ENCODE measurements around the gene PTOV1.
"Not testable (repeated sequence)": the region's sequence is repeated elsewhere in the genome, so short reads cannot be mapped to it uniquely, and the experiment has no call there.

PTOV1 gene

DNA sequence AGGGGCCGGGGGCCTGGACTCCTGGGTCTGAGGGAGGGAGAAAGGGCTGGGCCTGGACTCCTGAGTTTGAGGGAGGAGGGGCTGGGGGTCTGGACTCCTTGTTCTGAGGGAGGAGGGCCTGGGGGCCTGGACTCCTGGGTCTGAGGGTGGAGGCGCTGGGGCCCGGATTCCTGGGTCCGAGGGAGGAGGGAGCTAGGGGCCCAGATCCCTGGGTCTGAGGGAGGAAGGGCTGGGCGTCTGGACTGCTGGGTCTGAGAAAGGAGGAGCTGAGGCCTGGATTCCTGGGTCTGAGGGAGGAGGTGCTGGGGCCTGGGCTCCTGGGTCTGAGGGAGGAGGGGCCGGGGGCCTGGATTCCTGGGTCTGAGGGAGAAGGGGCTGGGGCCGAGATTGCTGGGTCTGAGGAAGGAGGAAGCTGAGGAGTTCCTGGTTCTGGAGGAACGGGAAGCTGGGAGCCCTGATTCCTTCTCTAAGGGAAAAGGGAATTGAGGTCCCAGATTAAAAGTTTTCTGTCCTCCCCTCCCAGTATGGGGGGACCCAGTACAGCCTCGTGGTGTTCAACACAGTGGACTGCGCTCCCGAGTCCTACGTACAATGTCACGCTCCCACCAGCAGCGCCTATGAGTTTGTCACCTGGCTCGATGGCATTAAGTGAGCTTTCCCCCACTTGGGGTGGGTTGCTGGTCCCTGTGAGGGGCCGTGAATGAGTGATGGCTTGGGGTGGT, 32.1 kb upstream of the PTOV1 start:
- DNase-seq: no peak

DNA sequence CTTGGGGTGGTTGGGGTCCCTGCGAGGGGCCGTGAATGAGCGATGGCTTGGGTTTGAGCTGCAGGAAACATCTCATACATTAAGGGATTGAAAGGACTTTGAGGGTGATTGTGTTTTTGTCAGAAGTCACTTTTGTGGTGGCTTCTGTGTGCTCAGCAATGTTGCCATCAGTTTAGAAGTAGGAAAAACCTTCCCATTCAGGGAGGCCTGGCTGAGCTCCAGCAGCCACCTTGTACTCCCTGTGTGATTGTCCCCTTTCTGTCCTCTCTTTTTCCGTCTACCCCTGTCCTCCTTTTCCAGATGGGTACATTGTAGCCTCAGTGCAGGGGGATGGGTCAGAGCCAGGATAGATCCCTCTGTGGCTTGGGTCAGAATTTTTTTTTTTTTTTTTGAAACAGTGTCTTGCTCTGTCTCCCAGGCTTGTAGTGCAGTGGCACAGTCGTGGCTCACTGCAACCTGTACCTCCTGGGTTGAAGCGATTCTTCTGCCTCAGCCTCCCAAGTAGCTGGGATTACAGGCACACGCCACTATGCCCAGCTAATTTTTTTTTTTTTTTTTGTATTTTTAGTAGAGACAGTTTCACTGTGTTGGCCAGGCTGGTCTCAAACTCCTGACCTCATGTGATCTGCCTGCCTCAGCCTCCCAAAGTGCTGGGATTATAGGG, 31.4 kb upstream of the PTOV1 start:
- DNase-seq: not testable (repeated sequence)

DNA sequence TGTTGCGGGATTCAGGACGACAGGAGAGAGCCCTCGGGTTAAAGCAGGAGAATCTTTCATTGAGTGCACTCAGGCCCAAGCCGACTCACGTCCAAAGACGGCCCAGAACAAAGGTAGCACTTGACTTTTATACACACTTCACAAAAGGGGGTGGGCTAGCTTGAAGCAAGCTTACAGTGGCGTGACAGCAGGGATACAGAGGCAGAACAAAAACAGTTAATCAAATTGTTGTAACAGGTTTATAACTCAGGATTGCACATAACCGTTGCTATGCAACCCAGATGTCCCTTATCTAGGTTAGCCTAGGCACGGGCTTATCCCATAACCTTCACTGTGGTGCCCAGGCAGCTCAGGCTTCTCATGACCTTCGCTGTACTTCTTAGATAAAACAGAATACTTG, 30.8 kb upstream of the PTOV1 start:
- DNase-seq: no peak

DNA sequence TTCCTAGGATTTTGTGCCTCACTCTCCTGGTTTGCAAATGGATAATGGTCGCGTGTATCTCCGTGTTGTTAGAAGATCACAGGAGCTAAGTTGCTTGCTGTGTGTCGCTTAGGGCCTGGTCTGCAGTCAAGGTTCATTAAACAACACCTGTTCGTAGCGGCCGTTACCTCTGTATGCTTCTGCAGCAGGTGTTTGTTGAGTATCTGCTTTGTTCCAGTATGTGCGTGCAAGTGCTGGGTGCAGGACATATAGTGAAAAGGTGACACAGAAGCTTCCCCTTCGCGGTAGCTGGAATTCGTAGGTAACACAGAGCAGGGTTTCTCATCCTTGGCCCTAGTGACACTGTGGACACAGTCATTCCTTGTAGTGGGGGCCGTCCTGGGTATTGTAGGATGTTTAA, 27.5 kb upstream of the PTOV1 start:
- no peak for DNase-seq

DNA sequence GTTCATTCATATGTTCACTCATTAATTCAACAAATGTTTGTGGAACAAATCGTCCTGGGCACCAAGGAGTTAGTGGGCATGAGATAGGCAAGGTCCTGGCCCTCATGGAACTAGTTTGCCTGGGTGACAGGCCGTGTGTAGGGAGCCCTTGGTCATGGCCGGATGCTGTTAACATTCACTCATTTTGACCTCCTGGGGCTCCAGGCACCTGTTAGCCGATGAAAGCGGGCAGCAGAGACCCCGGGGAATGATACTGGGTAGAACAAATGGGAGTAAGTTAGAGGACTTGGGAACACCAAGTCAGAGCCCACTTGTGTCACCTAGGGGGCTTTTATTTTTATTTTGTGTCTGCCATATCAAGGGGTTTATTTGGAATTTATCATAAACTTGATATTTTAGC, 26.3 kb upstream of the PTOV1 start:
- DNase-seq: no peak

DNA sequence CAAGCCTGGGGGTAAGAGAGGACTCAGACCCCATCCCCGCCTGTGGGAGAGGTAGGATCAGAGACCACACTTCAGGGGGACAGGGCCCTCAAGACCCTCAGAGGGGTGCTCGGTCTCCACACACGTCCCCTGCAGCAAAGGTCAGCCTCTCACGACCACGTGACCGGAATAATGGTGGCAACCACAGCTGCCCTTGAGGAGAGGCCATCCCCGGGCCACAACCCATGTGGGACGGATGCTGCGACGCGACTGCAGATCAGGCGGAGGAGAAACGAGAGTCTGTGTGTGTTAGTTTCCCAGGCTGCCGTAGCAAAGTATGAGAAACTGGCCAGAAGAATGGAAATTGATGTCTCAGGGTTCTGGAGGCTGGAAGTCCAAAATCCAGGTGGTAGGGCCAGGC, 23.9 kb upstream of the PTOV1 start:
- no peak for DNase-seq

DNA sequence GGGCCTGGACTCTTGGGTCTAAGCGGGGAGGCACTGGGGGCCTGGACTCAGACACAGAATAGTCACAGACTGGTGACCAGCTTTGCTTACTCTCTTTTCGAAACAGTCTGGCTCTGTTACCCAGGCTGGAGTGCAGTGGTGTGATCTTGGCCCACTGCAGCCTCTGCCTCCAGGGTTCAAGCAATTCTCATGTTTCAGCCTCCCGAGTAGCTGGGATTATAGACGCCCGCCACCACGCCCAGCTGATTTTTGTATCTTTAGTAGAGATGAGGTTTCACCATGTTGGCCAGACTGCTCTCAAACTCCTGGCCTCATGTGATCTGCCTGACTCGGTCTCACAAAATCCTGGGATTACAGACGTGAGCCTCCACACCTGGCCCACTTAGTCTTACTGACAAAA, 21.8 kb upstream of the PTOV1 start:
- DNase-seq: no peak

DNA sequence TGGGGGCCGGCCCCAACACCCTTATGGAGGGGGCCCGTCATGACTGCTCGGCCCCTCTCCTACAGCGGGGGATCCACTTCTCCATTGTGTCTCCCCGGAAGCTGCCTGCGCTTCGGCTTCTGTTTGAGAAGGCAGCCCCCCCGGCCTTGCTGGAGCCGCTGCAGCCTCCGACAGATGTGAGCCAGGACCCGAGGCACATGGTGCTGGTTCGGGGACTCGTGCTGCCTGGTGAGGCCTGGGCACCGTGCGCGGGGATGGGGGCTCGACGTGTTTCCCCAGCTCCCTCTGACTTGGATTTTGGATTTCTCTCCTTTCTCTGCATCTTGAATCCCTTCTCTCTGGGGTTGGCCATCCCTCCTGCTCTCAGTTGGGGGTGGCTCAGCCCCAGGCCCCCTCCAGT, 21.2 kb upstream of the PTOV1 start:
- DNase-seq: no peak

DNA sequence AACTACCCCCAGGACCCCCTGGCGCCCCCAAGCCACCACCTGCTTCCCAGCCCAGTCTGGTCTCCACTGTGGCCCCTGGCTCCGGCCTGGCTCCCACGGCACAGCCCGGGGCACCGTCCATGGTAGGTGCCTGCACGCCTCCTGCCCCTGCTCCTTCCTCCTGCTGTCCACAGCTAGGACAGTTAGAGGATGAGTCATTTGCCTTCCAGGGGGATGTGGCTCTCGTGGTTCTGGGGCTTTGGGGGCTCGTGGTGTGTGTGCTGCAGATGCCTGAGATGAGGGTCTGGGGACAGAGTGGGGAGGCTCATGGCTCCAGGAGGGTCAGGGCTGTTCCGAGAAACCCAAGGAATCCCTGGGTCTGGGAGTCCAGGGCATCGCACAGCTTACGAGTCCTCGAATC, 20.2 kb upstream of the PTOV1 start:
- no peak for DNase-seq

DNA sequence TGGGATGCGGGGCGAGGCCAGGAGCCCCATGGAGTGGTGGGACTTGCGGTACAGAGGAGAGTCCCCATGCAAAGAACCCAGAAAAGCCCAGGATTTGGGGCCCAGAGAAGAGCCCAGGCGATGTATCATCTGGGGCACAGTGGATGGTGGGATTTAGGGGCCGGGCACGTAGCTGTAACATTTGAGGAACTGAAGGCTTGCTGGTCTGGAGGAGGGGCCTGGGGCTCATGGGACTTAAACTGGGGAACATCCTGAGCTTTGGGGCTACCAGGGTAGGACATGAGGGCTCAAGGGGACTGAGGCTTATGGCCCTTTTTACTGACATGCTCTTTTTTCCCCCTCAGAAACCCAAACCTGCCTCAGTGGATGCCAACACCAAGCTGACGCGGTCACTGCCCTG, 19.4 kb upstream of the PTOV1 start:
- DNase-seq: no peak

DNA sequence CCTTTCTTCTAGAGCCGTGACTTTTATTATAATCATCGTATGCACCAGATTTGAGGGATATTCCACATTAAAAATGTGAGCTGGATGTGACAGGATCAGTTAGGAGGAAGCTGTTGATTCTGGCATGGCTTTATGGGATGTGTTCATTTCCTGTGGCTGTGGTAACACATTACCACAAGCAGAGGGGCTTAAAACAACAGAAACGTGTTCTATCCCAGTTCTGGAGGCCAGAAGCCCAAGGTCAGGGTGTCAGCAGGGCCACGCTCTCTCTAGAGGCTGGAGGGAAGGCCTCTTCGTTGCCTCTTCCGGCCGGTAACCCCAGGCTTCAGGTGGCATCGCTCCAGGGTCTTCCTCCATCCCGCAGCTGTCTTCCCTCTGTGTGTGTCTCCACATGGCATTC, 18.4 kb upstream of the PTOV1 start:
- no peak for DNase-seq

DNA sequence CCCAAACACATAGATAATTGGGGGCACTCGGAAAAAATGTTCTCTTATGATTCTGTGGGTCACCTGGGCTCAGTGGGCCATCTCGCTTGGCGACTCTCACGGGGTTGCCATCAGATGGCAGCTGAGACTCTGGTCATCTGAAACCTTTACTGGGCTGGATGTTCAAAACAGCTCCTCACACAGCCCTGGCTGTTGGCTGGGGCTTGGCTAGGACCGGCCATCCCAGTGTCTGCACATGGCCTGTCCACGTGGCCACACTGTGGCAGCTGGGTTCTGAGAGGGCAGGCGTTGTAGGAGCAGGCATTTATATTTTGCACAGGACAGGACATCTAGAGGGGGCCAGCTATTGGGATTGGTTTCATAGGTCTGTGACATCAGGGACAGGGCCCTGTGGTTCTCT, 17.4 kb upstream of the PTOV1 start:
- DNase-seq: no peak

DNA sequence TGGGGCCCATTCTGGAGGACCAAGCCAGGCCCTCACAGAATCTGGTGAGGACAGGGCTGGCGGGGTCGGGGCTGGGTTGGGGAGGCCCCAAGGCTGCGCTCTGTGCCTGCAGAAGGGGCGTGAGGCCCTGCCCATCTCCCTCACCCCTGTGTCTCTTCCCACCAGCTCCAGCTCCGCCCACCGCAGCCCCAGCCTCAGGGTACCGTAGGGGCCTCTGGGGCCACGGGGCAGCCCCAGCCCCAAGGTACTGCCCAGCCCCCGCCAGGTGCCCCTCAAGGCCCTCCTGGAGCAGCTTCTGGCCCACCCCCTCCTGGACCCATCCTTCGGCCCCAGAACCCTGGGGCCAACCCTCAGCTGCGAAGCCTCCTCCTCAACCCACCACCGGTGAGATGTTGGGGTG, 15.4 kb upstream of the PTOV1 start:
- DNase-seq: no peak

DNA sequence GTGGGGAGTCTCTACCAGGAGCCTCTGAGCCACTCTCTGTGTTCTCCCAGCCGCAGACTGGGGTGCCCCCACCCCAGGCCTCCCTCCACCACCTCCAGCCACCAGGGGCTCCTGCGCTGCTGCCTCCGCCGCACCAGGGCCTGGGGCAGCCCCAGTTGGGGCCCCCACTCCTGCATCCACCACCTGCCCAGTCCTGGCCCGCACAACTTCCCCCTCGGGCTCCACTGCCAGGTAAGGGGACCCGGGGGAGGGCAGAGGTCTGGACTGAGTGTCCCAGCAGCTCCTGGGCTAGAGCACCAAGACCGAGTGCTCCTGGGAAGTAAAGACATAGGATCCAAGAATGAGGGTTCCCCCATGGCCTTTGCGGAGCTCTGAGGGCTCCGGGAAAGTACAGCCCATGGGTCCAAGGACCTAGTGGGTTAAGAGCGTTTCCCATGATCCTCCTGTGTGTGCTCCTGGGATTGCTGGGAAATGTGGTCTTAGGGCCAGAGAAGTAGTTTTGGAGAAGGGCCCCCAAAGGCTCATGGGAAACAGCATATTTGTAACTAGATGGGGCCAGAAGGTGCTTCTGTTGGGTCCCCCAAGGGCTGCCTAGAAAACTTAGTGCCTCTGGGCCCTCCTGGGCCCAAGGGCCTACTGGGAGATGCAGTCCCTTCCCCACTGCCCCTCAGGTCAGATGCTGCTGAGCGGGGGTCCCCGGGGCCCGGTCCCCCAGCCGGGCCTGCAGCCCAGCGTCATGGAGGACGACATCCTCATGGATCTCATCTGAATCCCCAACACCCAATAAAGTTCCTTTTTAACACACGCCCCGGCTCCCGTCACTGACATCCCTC, 14.6 kb upstream of the PTOV1 start:
- no peak for DNase-seq

DNA sequence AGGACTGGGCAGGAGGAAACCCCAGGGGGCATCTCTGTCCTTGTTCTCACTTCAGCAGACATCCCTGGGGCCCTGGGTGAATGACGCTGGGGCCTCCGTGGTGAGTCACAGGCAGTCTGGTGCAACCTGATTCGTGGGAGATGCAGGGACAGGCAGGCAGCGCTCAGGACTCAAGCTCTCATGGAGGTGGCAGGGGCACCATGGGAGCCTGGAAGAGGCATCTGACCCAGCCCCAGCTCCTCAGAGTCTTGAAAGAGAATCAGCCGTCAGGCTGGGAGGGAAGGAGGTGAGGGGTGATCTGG, 14.0 kb upstream of the PTOV1 start:
- DNase-seq: no peak

DNA sequence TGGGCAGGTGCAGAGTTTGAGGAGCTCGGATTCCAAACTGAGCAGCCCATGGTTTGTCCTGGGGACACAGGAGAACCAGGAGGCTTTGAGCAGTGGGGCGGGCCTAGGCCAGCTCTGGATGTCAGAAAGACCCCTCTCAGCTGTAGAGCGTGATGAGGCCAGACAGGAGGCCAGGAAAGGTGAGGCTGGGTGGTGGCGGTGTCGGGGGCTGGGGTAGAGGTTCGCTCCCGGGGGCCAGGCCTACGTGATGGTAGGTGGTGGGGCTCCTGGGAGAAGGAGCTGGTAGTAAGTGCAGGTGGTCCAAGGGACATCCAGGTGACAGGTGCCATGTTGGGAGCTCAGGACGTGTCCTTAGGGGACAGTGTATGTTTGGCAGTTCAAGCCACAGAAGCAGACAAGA, 13.5 kb upstream of the PTOV1 start:
- no peak for DNase-seq

DNA sequence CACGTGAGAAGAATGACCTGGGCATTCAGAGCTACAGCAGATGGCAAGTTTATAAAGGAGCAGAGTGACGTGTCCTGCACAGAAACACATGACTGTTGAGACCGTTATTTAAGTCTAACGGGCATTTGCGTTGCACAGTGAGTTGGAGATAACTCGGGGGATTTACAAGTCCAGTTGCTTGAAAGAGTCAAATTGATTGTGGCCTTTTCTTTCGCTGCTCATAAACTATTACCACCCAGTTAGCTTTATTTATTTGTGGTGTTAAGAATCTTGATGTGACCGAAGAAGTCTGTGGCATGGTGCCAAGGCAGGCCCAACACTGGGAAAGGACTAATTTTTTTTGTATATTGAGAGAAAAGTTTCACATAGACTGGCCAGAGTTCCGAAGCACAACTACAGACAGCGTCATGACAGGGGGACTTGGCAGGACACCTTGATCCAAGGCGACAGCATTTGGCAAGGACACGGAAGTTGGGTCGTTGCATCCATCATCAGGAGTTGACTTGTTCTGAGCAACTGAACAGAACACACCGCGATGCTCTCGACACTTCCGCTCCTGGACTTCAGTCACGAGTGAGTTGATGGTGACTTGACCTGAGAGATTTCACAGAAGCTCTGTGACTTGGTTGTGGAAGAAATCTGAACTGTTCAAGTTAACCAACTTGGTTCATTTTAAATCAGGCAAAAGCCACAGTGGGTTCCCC, 11.9 kb upstream of the PTOV1 start:
- no peak for DNase-seq

DNA sequence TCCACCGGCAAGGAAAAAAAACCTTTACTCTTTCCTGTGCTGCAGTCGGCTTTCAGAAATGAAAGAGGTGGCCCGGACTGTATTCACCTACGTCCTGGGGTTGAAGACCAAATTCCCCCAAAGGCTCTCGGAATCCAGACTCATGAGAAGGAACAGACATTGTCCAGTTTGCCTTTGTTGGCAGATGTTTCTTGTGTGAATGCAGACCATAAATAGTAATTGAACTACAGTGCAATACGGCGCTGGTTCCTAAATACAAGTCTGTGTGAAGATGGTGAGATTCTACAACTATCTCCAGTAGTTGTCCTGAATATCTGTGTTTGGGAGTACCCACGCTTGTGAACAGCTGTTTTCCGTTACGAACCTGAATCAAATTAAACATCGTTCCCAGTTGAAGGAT, 11.2 kb upstream of the PTOV1 start:
- no peak for DNase-seq

DNA sequence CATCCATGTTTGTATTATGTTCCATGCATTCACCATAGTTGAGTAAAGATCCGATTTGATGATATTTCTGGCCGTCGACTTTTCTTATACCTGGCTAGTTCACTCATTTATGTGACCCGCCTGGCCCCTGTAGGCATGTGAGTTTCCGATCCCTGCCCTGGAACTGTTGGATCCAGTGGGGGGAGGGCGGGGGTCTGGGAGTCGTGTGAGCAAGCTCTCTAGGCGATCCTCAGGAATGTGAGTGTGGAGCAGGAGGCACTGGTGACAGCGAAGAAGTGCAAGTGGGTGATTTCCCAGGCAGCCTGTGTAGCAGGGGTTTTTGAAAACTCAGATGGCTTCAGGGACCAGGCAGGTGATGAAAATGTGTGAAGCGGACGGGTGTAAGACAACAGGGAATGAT, 10.6 kb upstream of the PTOV1 start:
- no peak for DNase-seq

DNA sequence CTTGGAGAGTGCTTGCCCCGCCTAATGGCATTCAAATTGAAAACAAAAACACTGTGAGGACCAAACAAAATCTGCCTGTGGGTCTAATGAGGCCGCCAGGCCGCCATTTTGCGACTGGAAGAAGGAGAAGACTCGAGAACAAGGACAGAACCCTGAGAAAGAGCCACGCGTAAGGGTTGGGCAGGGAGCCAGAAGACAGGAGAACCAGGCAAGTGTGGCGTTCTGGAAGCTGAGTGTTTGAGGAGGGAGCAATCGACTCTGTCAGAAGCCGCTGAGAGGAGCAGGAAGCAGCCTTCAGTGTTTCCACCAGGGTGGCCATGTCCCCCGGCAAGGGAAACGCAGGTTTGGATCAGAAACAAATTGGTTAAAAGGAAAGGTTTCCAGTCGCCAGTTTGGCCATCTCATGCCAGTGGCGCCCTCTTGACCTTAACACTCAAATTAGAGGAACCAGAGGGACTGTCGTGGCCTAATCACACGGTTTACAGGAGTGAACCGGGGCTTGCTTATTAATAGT, 10.2 kb upstream of the PTOV1 start:
- no peak for DNase-seq

DNA sequence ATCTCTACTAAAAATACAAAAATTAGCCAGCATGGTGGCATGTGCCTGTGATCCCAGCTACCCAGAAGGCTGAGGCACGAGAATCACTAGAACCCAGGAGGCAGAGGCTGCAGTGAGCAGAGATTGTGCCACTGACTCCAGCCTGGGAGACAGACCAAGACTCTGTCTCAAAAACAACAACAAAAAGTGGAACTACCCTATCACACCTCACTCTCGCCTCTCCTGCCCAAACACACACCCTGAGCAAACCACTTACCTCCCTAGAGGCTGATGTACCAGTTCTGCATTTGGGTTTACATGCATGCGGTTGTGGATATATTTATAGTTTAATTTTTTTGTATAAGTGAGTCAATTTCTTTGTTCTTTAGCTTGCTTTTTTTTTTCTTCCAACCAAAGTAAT, 7.7 kb upstream of the PTOV1 start:
- no peak for DNase-seq

DNA sequence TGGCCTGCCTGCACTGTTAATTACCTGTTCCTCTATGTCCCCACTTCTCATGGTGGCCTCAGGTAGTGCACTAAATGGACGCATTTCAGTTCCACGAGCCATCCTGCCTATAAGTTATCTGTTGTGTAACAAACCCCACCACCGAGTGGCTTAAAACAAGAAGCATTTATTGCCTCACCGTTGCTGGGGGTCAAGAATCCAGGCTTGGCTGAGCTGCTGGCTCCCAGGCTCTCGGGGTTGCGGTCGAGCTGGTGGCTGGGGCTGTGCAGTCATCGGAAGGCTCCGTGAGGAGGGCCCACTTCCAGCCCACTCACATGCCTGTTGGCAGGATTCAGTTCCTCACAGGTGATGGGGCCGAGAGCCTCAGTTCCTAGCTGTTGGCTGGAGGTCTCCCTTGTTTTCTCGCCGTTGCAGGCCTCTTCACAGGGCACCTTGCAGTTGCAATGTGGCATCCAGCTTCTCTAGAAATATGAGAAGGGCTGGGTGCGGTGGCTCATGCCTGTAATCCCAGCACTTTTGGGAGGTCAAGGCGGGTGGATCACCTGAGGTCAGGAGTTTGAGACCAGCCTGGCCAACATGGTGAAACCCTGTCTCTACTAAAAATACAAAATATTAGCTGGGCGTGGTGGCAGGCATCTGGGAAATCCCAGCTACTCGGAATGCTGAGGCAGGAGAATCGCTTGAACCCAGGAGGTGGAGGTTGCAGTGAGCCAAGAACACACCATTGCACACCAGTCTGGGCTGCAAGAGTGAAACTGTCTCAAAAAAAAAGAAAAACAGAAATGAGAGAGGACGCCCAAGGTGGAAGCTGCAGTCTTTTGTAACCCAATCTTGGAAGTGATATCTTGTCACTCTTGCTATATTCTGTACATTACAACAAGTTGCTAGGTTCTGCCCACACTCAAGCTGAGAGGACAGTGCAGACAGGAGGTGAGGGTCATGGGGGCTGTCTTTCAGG, 6.5 kb upstream of the PTOV1 start:
- no peak for DNase-seq
